Upper lobe of left lung (tissue), 4 donors: ENCODE data around the gene KIAA2012.

Experiments used
- CTCF ChIP-seq, 6 experiments: fragments of 450-650 bp in 4 of 6; fragments of 200-600 bp in 2 of 6; sonication (generic) in 2 of 6; IDR thresholded peaks; one replicate each; pipeline ENCODE4 v1.5.1; 2016 to 2019; ENCODE audit warnings: antibody characterized with exemption in 6 of 6
- EP300 ChIP-seq, 4 donors: sonication (generic); formaldehyde crosslinking; IDR thresholded peaks; one replicate each; pipeline ENCODE4 v1.5.1; 2017; ENCODE audit warnings: antibody characterized with exemption in 4 of 4, control low read depth in 2 of 4
- POLR2A ChIP-seq, 4 donors: fragments of 450-650 bp; IDR thresholded peaks; one replicate each; pipeline ENCODE4 v1.5.1; 2016 to 2017; ENCODE audit warnings: antibody characterized with exemption in 4 of 4, mild to moderate bottlenecking in 2 of 4

- TF ChIP-seq POLR2A (IDR thresholded peaks at IDR 0.05) (no peak), CTCF (IDR thresholded peaks at IDR 0.05) (no peak), EP300 (IDR thresholded peaks at IDR 0.05) (no peak)
These were observed 29.6 kb upstream of the KIAA2012 start for GRCh38 chr2:202043475-202043874.
